GM18873 (cell line): ENCODE data around the gene SSNA1.

Experiments
- ATAC-seq: cut with Tn5 transposase; IDR thresholded peaks from one replicate; pipeline ENCODE4 v1.9.1; 2021; ENCODE audit warnings: mild to moderate bottlenecking, moderate library complexity, moderate number of reproducible peaks; ENCODE audit not compliant: unreplicated experiment, low FRiP score

Gene SSNA1

DNA sequence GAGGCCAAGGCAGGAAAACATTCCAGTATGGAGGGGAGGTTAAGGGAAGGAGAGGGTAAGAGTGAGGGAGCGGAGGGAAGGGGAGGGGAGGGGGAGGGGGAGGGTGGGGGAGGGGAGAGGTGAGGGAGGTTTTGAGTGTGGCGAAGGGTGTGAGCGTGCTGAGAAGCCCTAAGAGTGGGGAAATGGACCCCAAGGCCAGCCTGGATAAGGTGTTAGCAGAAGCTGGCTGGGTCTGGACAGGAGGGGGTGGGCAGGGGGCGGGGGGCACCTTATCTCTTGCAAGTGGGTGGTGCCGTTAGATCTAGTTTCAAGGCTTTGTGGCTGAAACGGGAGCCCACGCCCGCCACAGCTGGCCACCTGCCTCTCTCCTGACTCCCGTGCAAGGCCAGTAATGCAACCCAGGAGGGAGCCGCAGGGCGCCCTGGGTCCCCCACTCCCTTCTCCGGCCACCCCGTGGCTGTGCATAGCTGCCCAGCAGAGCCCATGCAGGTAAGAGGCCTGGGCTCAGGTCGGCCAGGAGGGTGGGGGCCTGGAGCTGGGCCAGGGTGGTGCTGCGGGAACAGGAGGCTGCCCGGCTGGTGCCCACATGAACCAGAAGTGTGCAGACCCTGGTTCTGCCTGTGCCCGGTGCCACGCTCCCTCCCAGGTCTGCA is 39.5 kb downstream of the SSNA1 start:
- no peak for ATAC-seq

DNA sequence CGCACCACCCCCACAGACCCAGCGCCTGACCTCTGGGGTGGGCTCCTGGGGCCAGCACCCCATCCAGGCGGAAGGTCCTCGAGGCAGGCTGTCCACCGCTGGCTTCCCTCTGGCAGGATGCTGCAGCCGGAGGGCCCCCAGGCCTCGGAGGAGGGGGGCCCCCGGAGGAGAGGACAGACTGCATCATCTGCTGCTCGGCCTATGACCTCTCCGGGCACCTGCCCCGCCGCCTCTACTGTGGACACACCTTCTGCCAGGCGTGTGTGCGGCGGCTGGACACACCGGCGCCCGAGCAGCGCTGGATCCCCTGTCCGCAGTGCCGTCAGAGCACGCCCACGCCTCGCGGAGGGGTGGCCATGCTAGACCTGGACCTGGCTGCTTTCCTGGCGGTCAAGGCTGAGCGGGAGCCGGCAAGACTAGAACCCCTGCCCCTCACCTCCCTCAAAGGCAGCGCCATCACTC is 40.1 kb downstream of the SSNA1 start:
- no peak for ATAC-seq

DNA sequence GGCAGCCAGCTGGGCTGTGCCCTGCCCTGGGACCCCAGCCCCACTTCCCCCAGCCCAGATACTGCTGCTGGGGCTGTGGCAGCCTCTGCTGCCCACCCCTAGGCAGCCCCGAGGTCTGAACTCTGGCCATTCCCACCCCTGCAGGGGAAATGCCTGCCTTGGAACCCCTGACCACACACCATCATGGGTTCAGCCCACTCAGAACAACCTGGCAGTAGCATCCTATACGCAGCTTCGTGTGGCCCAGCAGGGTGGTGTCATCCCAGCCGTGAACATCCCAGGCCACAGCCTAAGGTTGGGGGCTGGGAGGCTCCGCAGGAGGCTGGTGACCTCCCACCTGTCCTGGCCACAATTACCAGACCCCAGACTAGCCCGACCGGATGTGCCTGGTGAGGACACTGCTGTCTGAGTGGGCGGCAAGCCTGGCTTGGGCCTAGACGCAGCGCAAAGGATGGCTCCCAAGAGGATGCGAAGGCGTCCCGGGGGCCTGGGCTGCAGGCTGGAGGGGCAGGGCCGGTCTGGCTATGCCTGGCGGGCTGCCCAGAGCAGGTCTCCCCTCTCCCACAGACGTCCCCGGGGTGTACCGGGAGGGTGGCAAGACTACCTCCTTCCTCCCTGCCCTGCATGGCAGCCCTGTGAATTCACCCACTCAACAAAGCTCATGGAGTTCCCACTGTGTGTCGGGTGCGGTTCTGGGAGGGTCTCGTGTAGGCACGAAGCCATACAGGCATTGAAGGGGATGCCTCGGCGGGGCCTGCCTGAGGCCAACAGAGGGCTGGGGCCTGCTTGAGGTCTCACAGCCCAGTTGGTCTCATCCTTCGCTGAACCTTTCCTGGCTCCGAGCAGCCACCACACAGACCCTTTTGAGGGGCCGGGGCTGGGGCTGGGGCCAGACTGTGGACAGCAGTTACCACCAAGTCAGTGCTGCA is 40.8 kb downstream of the SSNA1 start:
- ATAC-seq = no peak

DNA sequence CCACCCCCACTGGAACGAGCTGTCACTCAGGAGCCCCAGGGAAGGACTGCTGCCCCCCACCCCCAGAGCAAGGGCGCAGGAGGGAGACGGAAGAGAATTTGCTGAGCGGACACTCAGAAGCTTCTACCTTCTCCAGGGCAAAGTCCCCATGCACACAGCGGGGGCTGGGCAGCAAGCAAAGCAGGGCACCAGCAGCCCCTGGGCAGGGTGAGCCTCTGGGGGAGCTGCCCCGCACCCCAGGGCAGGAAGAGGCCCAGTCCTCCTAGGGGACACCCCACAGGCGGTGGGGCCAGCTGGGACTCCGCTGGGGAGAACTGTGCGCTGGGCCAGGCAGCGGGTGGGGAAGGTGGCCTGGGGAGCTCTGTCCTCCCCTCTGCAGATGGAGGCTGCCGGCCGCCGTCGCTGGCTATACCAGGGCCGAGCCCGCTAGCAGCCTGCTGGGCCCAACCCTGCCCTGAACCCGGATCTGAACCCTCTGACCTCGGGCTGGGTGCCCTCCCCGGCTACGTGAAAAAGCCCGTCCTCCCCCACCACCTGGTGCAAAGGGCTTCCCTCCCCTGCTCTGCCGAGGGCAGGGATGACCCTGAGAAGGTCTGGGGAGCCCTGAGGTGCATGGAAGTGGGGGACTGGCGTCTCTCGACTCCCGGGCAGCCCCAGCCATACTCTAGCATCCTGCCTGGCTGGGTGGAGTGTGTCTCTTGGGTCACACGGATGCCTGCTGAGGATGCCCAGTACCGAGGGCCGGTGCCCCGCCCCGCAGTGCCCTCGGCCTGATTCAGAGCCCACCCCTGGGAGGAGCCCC is 41.6 kb downstream of the SSNA1 start:
- ATAC-seq = no peak

DNA sequence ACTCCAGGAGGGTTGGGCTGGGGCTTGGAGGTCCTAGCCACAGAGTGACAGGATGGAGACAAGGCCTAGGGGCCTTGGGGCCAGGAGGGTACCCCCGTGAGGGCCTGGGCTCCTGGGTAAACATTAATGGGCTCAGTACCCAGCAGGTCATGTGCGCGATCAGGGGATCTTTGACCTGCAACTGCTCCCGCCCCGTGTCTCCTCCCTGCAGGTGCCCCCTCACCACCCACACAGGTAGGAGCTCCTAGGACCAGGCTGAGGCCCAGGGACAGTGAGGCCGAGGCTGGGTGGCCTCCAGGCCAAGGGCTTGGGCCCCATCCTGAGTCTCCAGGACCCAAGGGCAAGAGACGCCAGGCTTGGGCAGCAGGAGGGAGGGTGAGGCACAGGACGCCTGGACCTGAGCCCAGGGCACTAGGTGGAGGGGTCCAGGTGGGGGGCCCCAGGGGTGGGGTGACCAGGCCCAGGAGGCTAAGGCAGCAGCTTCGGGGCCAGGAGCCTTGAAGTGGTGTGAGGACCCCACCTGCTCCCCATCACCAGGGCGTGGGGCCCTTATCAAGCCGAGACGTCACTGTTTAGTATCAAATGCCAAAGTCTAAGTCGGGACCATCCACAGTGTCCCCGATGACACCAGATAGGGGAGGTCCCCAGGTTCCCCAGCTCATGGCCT is 42.4 kb downstream of the SSNA1 start, which contains the start of gene SLC34A3:
Gene SLC34A3 (plus strand): TSS at position 197 of the 667 bp plus-strand sequence. CDS start 802 bp downstream, outside the sequence.
- ATAC-seq = no peak

DNA sequence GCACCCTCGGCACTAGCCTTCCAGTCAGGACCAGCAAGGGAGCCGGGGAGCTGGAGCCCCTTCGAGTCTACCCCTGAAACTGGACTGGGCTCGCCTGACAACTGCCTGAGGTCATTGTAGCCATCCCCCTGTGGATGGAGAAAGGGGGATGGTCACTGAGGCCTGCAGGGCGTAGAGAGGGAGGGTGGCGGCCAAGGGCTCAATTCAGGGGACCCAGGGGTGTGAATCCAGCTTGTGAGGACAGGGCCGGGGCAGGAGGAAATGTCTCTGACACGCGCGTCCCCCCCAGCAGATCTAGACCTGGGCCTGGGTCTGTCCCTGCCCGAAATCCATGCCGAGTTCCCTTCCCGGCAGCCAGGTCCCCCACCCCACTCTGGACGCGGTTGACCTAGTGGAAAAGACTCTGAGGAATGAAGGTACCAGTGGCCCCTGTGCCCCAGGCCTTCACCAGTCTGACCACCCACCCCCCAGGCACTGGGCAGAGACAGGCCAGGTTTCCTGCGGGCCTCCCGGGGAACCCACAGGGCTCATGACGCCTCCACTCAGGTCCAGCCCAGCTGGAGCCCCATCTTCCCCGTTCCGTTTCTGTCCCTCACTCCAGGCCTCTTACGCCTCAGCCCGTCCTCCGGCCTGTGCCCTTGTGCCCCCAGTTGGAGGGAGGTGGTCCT is 43.0 kb downstream of the SSNA1 start:
- ATAC-seq = no peak

DNA sequence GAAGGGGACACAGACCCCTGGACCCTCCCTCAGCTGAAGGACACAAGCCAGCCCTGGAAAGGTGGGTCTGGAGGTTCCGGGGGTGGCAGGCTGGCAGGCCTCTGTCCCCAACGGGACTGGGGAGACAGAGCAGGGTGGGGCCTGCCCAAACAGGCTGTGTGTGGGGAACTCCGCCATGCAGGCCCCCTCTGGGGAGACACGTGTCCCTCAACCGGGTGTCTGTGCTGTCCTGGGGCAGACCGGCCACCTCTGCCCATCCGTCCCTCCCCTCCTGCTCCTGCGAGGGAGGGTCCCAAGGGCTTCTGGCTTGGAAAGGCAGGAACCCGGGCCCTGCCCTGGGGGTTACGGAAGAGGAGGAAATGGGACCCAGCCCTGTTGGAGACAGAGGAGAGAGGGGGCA is 43.6 kb downstream of the SSNA1 start:
- ATAC-seq = no peak

DNA sequence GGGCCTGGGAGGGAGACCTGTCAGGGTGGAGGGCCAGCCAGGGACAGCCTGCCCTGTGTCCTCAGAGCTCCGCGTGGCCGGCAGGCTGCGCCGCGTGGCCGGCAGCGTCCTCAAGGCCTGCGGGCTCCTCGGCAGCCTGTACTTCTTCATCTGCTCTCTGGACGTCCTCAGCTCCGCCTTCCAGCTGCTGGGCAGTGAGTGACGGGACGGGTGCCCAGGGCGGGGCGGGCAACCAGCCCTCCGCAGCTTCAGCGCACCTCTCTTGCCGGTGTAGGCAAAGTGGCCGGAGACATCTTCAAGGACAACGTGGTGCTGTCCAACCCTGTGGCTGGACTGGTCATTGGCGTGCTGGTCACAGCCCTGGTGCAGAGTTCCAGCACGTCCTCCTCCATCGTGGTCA is 44.0 kb downstream of the SSNA1 start:
- no peak for ATAC-seq

DNA sequence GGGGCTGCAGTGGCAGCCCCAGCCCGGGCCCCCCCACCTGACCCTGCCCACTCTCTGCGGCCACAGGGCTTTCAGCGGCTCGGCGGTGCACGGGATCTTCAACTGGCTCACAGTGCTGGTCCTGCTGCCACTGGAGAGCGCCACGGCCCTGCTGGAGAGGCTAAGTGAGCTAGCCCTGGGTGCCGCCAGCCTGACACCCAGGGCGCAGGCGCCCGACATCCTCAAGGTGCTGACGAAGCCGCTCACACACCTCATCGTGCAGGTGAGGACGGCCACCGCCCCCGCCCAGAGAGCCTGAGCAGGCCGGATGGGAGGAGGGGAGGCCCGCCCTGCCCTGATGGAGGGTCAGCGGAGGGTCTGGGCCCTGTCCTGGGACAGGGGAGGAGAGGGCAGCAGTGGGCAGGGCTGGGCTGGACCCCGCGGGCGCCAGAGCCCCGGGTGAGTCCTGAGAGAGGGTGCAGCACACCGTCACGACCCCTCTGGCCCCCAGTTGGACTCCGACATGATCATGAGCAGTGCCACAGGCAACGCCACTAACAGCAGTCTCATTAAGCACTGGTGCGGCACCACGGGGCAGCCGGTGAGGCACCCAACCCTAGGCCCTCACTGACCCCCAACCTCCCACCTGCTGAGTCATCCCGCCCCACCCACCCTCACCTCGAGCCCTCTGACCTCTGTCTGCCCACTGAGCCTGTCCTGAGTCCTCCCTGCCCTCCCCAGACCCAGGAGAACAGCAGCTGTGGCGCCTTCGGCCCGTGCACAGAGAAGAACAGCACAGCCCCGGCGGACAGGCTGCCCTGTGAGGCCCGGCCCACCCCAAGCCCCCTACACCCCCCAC is 44.9 kb downstream of the SSNA1 start:
- ATAC-seq = no peak

DNA sequence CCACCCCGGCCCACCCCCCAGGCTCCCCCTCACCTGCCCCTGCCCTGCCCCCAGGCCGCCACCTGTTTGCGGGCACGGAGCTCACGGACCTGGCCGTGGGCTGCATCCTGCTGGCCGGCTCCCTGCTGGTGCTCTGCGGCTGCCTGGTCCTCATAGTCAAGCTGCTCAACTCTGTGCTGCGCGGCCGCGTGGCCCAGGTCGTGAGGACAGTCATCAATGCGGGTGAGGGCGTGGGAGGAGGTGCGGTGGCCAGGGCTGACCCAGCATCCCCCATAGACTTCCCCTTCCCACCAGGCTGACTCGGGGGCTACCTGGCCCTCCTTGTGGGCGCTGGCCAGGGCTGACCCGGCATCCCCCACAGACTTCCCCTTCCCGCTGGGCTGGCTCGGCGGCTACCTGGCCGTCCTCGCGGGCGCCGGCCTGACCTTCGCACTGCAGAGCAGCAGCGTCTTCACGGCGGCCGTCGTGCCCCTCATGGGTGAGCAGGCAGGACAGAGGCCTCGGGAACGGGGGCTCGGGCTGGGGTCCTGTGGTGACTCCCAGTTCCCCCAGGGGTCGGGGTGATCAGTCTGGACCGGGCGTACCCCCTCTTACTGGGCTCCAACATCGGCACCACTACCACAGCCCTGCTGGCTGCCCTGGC is 45.7 kb downstream of the SSNA1 start:
- ATAC-seq = no peak

DNA sequence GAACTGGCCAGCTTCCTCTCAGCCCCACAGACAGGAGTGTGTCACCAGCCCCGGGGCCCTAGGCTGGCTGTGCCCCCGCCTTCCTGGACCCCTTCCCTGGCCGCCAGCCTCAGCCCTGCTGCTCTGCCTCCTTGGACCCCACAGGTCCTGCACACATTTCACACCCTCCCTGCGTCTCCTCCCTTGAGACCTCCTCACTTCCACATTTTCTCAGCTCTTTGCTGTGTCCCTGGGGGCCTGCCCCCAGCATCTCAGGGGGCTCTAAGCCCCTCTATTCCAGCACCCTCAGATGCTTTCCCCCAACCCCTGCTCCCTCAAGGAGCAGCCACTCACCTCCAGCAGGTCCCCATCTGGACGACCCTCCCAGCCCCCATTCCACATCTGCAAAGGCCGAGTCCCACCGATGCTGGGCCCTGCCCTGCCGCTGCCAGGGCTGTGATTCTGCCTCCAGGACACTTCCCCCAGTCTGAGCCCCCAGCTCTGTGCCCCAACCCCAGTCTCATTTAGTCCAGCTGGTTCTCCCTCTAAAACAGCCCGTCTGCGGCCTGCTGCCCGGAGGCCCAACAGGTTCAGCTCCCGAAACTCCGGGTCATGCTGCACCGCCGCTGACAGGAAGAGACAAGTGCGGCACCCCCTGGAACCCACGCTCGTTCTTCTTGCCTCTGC is 46.4 kb downstream of the SSNA1 start:
- ATAC-seq = no peak

DNA sequence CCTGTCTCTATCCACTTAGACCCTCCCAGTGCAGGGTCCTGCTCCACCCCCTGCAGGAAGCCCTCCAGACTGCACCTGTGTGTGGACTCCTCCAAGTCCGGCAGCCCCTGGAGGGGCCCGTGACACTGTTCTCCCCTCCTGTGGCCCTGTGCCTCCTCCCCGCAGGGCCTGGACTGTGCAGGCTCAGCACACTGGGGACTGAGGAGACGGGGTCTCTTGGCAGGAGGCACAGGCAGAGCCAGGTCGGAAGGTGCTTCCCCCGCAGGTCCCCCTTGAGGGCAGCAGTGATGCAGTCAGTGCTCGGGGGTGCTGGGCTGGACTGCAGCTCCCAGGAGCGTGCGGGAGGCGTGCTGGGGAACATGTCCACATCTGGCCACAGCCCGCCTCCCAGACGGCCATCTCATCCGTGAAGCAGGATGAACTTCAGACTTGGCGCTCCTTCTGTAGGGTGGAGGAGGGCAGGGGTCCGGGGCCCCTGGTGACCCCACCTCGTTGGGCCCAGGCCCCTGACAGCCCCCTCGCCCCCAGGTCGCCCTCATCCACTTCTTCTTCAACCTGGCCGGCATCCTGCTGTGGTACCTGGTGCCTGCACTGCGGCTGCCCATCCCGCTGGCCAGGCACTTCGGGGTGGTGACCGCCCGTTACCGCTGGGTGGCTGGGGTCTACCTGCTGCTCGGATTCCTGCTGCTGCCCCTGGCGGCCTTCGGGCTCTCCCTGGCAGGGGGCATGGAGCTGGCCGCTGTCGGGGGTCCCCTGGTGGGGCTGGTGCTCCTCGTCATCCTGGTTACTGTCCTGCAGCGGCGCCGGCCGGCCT is 47.2 kb downstream of the SSNA1 start:
- no peak for ATAC-seq

DNA sequence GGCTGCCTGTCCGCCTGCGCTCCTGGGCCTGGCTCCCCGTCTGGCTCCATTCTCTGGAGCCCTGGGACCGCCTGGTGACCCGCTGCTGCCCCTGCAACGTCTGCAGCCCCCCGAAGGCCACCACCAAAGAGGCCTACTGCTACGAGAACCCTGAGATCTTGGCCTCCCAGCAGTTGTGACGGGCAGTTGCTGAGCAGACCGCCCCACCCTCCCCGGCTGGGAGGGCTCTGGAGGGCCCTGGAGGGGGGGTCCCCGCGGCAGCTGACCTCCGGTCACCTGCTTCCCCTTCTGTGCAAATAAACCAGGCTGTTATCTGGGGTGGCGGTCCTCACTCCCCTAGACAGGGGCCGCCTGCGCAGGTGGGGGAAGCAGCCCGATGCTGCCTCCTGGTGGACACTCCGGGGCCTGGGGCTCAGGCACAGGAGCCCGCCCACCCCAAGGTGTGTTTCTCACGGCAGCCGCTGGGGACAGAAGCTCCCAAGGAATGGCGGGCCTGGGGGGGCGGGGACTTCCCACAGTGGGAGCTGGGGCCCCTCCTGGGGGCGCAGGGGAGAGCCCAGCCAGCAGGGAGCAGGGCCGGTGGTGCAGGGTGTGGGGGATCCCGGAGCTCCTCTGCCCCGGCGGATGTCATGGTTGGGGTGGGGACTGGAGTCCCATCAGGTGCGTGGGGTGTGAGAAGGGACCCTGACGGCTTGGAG is 47.9 kb downstream of the SSNA1 start:
- ATAC-seq = no peak

DNA sequence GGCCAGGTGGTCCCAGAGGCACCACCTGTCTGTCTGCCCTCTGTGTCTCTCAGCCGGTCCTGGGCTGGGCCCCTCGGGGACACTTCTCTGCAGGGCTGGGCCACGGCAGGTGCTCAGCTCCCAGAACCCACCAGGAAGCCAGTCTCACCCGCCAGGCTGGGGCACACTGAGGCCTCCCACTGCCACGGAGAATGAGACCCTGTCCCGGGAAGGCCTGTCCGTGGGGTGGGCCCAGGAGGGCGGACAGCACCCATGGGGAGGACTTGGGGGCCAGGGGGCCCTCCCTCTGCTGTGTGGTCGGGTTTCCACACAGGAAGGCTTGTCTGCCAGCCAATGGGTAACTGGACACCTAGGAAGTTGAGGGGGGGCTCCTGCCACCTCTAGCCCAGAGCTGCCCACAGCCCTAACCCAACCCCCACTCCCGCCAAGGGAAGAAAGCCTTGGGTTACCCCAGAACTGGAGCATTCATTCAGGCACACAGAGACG is 48.5 kb downstream of the SSNA1 start:
- ATAC-seq = no peak

DNA sequence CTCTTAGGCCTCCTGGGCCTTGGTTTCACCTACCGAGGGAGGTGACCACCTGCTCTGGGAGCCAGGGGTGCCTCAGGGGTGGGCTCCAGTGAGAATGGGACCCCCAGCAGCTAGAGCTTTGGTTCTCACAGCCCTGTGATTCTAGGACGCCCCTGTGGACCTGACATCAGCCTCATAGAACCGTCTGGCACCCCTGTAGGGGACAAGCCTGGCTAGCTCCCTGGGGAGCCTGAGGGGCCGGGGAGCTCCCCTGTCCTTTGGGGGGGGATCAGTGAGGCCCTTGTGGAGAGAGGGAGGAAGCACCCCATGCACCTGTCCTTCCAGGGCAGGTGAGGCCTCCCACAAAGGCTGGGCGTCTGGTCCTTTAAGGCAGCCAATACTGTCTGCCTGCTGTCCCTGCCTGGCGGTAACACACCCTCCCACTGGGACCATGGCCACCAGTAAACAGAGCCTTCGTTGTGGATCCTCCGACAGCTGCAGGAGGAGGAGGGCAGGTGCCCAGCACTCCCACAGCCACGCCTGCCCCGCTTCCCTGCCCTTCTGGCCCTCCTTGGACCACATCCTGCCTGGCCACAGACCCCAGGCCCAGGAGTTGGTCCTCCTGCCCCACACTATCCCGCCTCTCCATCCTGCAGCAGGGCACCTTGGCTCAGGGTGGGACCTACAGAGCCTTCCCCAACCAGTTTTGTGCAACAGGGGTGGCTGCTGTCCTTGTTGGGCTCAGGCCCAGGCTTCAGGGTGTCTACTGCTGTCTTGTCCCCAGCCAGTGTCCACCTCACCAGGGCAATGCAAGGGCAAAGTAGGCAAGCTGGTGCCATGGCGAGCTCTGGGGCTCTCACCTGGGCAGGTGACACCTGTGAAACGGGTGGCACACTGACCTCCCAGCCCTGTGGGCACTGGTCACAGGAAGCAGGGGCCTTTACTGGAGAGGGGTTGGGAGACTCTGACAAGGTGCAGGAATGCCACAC is 49.6 kb downstream of the SSNA1 start:
- ATAC-seq = no peak
